LNCAP (cell line): ENCODE data around the gene RASA3.

ENCODE experiments used
- CTCF ChIP-seq: fragments of 450-650 bp; IDR thresholded peaks from 2 replicates; pipeline ENCODE4 v1.5.1; 2017; ENCODE audit warnings: mild to moderate bottlenecking

Gene RASA3

DNA sequence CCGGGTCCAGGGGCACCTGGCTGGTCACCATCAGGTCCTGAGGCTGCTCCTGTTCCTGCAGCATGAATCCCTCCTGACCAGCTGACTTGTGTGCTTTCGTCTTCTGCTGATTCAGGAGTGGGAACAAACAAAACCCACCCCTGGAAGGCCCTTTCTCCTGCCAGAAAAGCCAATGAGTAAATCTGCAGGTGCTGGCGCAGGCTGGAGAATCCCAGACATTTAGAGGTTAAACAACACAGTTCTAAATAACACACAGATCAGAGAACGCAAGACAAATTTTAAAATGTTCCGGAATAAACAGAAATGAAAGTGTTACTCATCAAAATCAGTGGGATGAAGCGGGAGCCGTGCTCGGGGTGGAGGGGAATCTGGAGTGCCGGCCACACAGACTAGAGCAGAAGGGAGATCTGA, 97.9 kb downstream of the RASA3 start:
- no peak for TF ChIP-seq CTCF

GRCh38 chr13:114033541-114034315, 98.7 kb downstream of the RASA3 start:
- no peak for TF ChIP-seq CTCF

DNA sequence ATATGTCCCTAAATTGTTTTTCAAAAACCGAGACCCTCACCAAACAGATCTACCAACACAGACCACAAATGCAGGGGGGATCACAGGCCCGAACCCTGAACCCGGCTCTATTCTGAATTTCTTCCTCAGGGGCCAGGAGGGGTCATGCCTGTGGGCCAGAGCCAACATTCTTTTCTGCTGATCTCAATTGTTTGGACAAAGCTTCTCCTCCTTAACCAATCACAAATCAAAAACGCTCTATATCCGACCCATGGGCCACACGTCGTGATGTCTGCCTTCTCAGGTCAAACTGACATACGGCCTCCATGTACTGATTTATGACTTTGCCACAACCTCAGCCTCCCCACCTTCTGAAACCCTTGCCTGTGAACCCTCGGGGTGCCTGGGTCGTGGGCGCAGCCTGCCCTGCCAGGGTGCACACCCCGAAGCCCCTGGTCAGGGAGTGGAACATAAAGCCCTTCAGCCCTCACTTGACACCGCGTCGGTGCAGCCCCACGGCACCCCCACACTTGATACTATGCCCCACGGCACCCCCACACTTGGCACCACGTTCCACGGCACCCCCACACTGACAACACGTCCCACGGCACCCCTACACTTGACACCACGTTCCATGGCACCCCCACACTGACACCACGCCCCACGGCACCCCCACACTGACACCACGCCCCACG, 100.2 kb downstream of the RASA3 start:
- no peak for TF ChIP-seq CTCF

GRCh38 chr13:114031631-114032030, 100.8 kb downstream of the RASA3 start:
- no peak for TF ChIP-seq CTCF

DNA sequence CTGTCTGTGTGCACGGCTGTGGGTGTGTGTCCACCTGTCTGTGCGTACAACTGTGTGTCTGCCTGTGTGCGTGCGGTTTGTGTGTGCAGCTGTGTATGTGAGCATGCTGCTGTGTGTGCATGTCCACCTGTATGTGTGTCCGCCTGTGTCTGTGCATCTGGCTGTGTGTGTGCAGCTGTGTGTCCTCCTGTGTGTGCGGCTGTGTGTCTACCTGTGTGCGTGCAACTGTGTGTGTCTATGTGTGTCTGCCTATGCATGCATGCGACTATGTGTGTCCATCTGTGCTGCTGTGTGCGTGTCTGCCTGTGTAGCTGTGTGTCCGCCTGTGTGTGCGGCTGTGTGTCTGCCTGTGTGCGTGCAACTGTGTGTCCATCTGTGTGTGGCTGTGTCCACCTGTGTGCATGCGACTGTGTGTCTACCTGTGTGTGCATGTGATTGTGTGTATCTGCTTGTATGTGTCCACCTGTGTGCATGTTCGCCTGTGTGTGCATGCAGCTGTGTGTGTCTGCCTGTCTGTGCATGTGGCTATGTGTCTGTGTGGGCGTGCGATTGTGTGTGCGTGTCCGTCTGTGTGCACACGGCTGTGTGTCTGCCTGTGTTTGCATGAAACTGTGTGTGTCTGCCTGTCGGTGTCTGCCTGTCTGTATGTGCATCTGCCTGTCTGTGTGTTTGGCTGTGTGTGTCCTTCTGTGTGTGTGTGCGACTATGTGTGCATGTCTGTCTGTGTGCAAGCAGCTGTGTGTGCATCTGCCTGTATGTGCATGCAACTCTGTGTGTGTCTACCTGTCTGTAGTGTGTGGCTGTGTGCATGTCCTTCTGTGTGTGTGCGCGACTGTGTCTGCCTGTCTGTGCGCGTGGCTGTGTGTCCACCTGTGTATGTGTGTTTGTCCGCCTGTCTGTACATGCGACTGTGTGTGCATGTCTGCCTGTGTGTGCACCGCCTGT, 101.5 kb downstream of the RASA3 start:
- no peak for TF ChIP-seq CTCF

- TF ChIP-seq CTCF = no peak
Measured at GRCh38 chr13:114029866-114030625, 102.4 kb downstream of the RASA3 start.

- no peak for TF ChIP-seq CTCF
Measured at GRCh38 chr13:114027826-114028225, 104.6 kb downstream of the RASA3 start.
